H1 (cell line): Measurements from ENCODE around the gene DIPK1A. TPM values are rescaled to one million over a fixed set of nuclear protein-coding genes. Genes with fewer than 3 reads are reported as not detected.

ENCODE experiments used
- CTCF ChIA-PET: fragments of 300-600 bp; sonication (Branson Sonifier 250); formaldehyde crosslinking; loops from one replicate; lab custom pipeline; 2021; ENCODE audit not compliant: partially characterized antibody; lab: Charles Lee
- POLR2A ChIA-PET: fragments of 300-600 bp; sonication (Branson Sonifier 250); formaldehyde crosslinking; loops from one replicate; lab custom pipeline; 2021; ENCODE audit warnings: inconsistent platforms; ENCODE audit not compliant: partially characterized antibody; lab: Charles Lee
- DNase-seq, 2 experiments: peaks; one replicate each; pipeline versions ENCODE4 v3.0.0 to v3.0.0-alpha.2; 2010 to 2022; ENCODE audit warnings: low spot score in 2 of 2, low read depth in 1 of 2, mixed read lengths in 1 of 2
- FAIRE-seq: peaks from 2 replicates; lab custom pipeline; 2011; peaks lifted over from hg19 to GRCh38; lab: Jason Lieb, UNC
- H2AFZ ChIP-seq: 2 replicates; pipeline ENCODE4 v1.8.1; 2012; ENCODE audit warnings: low read length, inconsistent platforms
- H2AK5ac ChIP-seq: 2 replicates; pipeline ENCODE4 v1.6.1; 2013; ENCODE audit warnings: low read depth, low read length
- H2BK120ac ChIP-seq: replicated peaks from 2 replicates; pipeline ENCODE3; 2013; ENCODE audit warnings: low read depth, low read length, inconsistent platforms
- H2BK12ac ChIP-seq: 2 replicates; pipeline ENCODE4 v1.6.1; 2013; ENCODE audit warnings: low read depth, low read length
- H2BK15ac ChIP-seq: 2 replicates; pipeline ENCODE4 v1.6.1; 2013; ENCODE audit warnings: low read length
- H2BK20ac ChIP-seq: 2 replicates; pipeline ENCODE4 v1.6.1; 2013; ENCODE audit warnings: low read length
- H2BK5ac ChIP-seq: 2 replicates; pipeline ENCODE4 v1.6.1; 2013; ENCODE audit warnings: low read depth, low read length
- H3K14ac ChIP-seq: 2 replicates; pipeline ENCODE4 v1.6.1; 2013; ENCODE audit warnings: inconsistent platforms; ENCODE audit not compliant: insufficient read length
- H3K18ac ChIP-seq: 2 replicates; pipeline ENCODE4 v1.6.1; 2013; ENCODE audit warnings: low read length; ENCODE audit errors: extremely low read depth
- H3K23ac ChIP-seq: 2 replicates; pipeline ENCODE4 v1.6.1; 2013; ENCODE audit warnings: inconsistent platforms; ENCODE audit not compliant: insufficient read length
- H3K23me2 ChIP-seq: 2 replicates; pipeline ENCODE4 v1.6.1; 2013; ENCODE audit warnings: low read depth, low read length
- H3K27ac ChIP-seq: 2 replicates; pipeline ENCODE4 v1.6.1; 2011; ENCODE audit warnings: low read depth, low read length, inconsistent platforms
- H3K27me3 ChIP-seq, 4 experiments: replicated peaks in 1 of 4; 1 replicate in 1 of 4; 2 replicates in 3 of 4; pipeline versions ENCODE4 v1.6.1 to v1.8.1; 2011 to 2013; ENCODE audit warnings: low read length in 3 of 4, mild to moderate bottlenecking in 3 of 4, inconsistent platforms in 2 of 4, mixed read lengths in 2 of 4, moderate library complexity in 1 of 4; ENCODE audit not compliant: control insufficient read depth in 3 of 4, insufficient read depth in 3 of 4; ENCODE audit errors: extremely low read depth in 1 of 4
- H3K36me3 ChIP-seq, 4 experiments: 2 replicates each; pipeline versions ENCODE4 v1.6.1 to v1.8.1; 2011 to 2013; ENCODE audit warnings: mild to moderate bottlenecking in 4 of 4, low read length in 3 of 4, moderate library complexity in 2 of 4, control low read depth in 1 of 4, inconsistent platforms in 1 of 4; ENCODE audit not compliant: insufficient read depth in 4 of 4, control insufficient read depth in 2 of 4
- H3K4ac ChIP-seq: replicated peaks from 2 replicates; pipeline ENCODE3; 2013; ENCODE audit warnings: low read length, low read depth, mixed read lengths, inconsistent platforms; ENCODE audit not compliant: insufficient read length
- H3K4me1 ChIP-seq, 4 experiments: replicated peaks in 1 of 4; 1 replicate in 1 of 4; 2 replicates in 3 of 4; pipeline versions ENCODE4 v1.6.1 to v1.8.1; 2011 to 2013; ENCODE audit warnings: low read length in 3 of 4, inconsistent platforms in 2 of 4, mixed read lengths in 1 of 4; ENCODE audit not compliant: insufficient read depth in 4 of 4, control insufficient read depth in 3 of 4
- H3K4me2 ChIP-seq, 2 experiments: 2 replicates each; pipeline versions ENCODE4 v1.6.1 to v1.8.1; 2011 to 2013; ENCODE audit warnings: low read depth in 2 of 2, low read length in 2 of 2, control low read depth in 1 of 2, inconsistent platforms in 1 of 2, mild to moderate bottlenecking in 1 of 2; ENCODE audit not compliant: insufficient read depth in 1 of 2
- H3K4me3 ChIP-seq, 4 experiments: fragments of 200-600, 300-600 bp in 1 of 4; sonication (generic), shearing (Covaris generic), sonication (Bioruptor Twin) in 1 of 4; 2 replicates each; pipeline versions ENCODE4 v1.5.1 to v1.8.1; 2011 to 2016; ENCODE audit warnings: low read length in 4 of 4, low read depth in 3 of 4, control low read depth in 2 of 4, inconsistent platforms in 2 of 4, mild to moderate bottlenecking in 2 of 4, mixed read lengths in 1 of 4, moderate library complexity in 1 of 4; ENCODE audit not compliant: insufficient read depth in 2 of 4; ENCODE audit errors: extremely low read depth in 1 of 4
- H3K56ac ChIP-seq: replicated peaks from 2 replicates; pipeline ENCODE3; 2013; ENCODE audit warnings: low read depth, mild to moderate bottlenecking, mixed read lengths, low read length, inconsistent platforms; ENCODE audit not compliant: insufficient read length
- H3K79me1 ChIP-seq: 2 replicates; pipeline ENCODE4 v1.6.1; 2013; ENCODE audit warnings: low read depth, low read length, control low read depth
- H3K79me2 ChIP-seq, 2 experiments: 2 replicates each; pipeline versions ENCODE4 v1.6.1 to v1.8.1; 2012 to 2013; ENCODE audit warnings: low read length in 2 of 2, mild to moderate bottlenecking in 2 of 2, inconsistent platforms in 1 of 2; ENCODE audit not compliant: insufficient read depth in 2 of 2, control insufficient read depth in 1 of 2
- H3K9ac ChIP-seq, 4 experiments: replicated peaks in 1 of 4; 1 replicate in 1 of 4; 2 replicates in 3 of 4; pipeline versions ENCODE4 v1.6.1 to v1.8.1; 2011 to 2013; ENCODE audit warnings: low read depth in 3 of 4, low read length in 3 of 4, control low read depth in 2 of 4, mild to moderate bottlenecking in 2 of 4, moderate library complexity in 2 of 4, inconsistent platforms in 1 of 4; ENCODE audit errors: extremely low read depth in 1 of 4
- H3K9me3 ChIP-seq, 2 experiments: 2 replicates each; pipeline versions ENCODE4 v1.6.1 to v1.8.1; 2012 to 2013; ENCODE audit warnings: mild to moderate bottlenecking in 2 of 2, moderate library complexity in 2 of 2, control low read depth in 1 of 2, inconsistent platforms in 1 of 2, low read depth in 1 of 2, low read length in 1 of 2, mixed read lengths in 1 of 2; ENCODE audit not compliant: insufficient read depth in 2 of 2
- H4K20me1 ChIP-seq, 2 experiments: replicated peaks in 1 of 2; 2 replicates each; pipeline versions ENCODE3 to v1.8.1; 2011 to 2013; ENCODE audit warnings: inconsistent platforms in 2 of 2, low read length in 2 of 2, mild to moderate bottlenecking in 1 of 2; ENCODE audit not compliant: insufficient read depth in 2 of 2, control insufficient read depth in 1 of 2
- H4K5ac ChIP-seq: 2 replicates; pipeline ENCODE4 v1.6.1; 2013; ENCODE audit warnings: low read length, low read depth, mixed read lengths, inconsistent platforms; ENCODE audit not compliant: insufficient read length
- H4K8ac ChIP-seq: 2 replicates; pipeline ENCODE4 v1.8.0; 2013; ENCODE audit warnings: mild to moderate bottlenecking, moderate library complexity, low read length, inconsistent platforms; ENCODE audit not compliant: insufficient read depth; ENCODE audit errors: extremely low read depth
- H4K91ac ChIP-seq: replicated peaks from 2 replicates; pipeline ENCODE3; 2013; ENCODE audit warnings: low read length, mixed read lengths, inconsistent platforms; ENCODE audit not compliant: insufficient read length
- SAP30 ChIP-seq: fragments of 300-600 bp; sonication (generic); IDR thresholded peaks from 2 replicates; pipeline ENCODE4 v1.7.1; 2012; ENCODE audit warnings: low read length, moderate library complexity, mild to moderate bottlenecking, inconsistent platforms; ENCODE audit not compliant: insufficient read depth, insufficient replicate concordance
- SRF ChIP-seq: IDR thresholded peaks from 2 replicates; pipeline ENCODE4 v1.6.1; 2011; ENCODE audit warnings: mild to moderate bottlenecking, low read depth, low read length, moderate library complexity
- WGBS, 2 experiments: shearing (Covaris generic) in 1 of 2; methylation state at CpG; one replicate each; pipeline versions ENCODE4 v1.1.6 to v1.1.7; 2013 to 2015; ENCODE audit warnings: low lambda C conversion rate in 2 of 2, mixed read lengths in 2 of 2, inconsistent platforms in 1 of 2, low coverage in 1 of 2, missing lambda C conversion rate in 1 of 2; ENCODE audit not compliant: insufficient replicate concordance in 2 of 2, insufficient coverage in 1 of 2, insufficient read length in 1 of 2; ENCODE audit errors: extremely low coverage in 1 of 2, missing lambda C conversion rate in 1 of 2; 5-methylcytosine and 5-hydroxymethylcytosine counted together
- polyA plus RNA-seq, 7 experiments: library from polyadenylated mRNA; depleted of rRNA in 3 of 7; stranded (reverse) in 5 of 7; unstranded in 2 of 7; fragments of >200 nt in 5 of 7; fragments of 200-250 nt in 2 of 7; gene quantifications; 1 replicate in 5 of 7; 2 replicates in 1 of 7; 4 replicates in 1 of 7; pipeline versions ENCODE4 v1.2.1 to v1.2.3, GENCODE V29; 2011 to 2013; ENCODE audit warnings: missing spikeins in 2 of 7, mixed read lengths in 2 of 7
- total RNA-seq: library from RNA; stranded (reverse); fragmentation: NEBNext Ultra II Directional; extraction: Animal tissue kit (Norgen Biotek cat#: 25700); gene quantifications from 2 replicates; pipeline ENCODE4 v1.2.1, GENCODE V29; 2021

Gene DIPK1A
- total and polyA plus RNA-seq, 2 of the 8 experiments (the other 6 are each of a cell fraction or from before 2014, with no cell fraction given): 2.5 to 5.0 TPM

GRCh38 chr1:92816732-92817131 is 144.5 kb downstream of the DIPK1A start:
- no peaks in the 10 kb centered on the region for H3K79me1 ChIP-seq
- H2AFZ ChIP-seq: 0 out of 2 replicates have a peak overlapping the region, but pooled peaks have one; percentile 58
- H3K4ac ChIP-seq: no peak overlapping the region
- H2AK5ac ChIP-seq: no peak overlapping the region
- no peaks in the 10 kb centered on the region for H3K79me2 ChIP-seq
- no peaks in the 10 kb centered on the region for H3K4me1 ChIP-seq
- H3K27ac ChIP-seq: no peak overlapping the region
- H2BK12ac ChIP-seq: no peak overlapping the region
- H2BK15ac ChIP-seq: no peak overlapping the region
- no peak overlapping the region for H3K14ac ChIP-seq
- H3K23ac ChIP-seq: no peak overlapping the region
- H2BK120ac ChIP-seq: no peak overlapping the region
- H4K91ac ChIP-seq: no peak overlapping the region
- DNase-seq: no peak
- no peak overlapping the region for H3K4me3 ChIP-seq
- no peak overlapping the region for H2BK5ac ChIP-seq
- H3K56ac ChIP-seq: no peak overlapping the region
- H3K36me3 ChIP-seq: no peaks in the 10 kb centered on the region
- H4K20me1 ChIP-seq: no peaks in the 10 kb centered on the region
- no peak overlapping the region for H4K8ac ChIP-seq
- FAIRE-seq: no peak
- TF ChIP-seq SAP30: no peak
- TF ChIP-seq SRF: no peak
- TF ChIP-seq, all 59 proteins: peak for 0
- ChIA-PET POLR2A (interaction anchor here (3.5 kb wide), 1 partner anchor 15 kb away, joined by 23 read pairs; the partner anchor contains the start of gene RPL5), CTCF (interaction anchor here (0.6 to 6.1 kb wide), 8 partner anchors 11 to 393 kb away, joined by 3 to 86 read pairs (median 3); partner anchors contain the start of genes EVI5 and RPL5)
- H2BK20ac ChIP-seq: no peak overlapping the region
- WGBS, 2 experiments: 87% methylated on average over 2 of the region's 2 CpGs; no CpG with 5 or more reads in 1 of the 2 experiments
- peak overlapping the region in 1 of 4 experiments; percentile 8; a peak in 1 of 7 replicates for H3K9ac ChIP-seq
- H3K9me3 ChIP-seq: no peaks in the 10 kb centered on the region
- no peak overlapping the region for H3K4me2 ChIP-seq
- no peaks in the 10 kb centered on the region for H3K23me2 ChIP-seq
- H3K27me3 ChIP-seq: no peaks in the 10 kb centered on the region
- H3K18ac ChIP-seq: no peak overlapping the region
- H4K5ac ChIP-seq: no peak overlapping the region
